ENCODE results near the gene KCNMB2.

GRCh38 chr3:178672275-178672674, 136.0 kb downstream of the KCNMB2 start:
- TF ChIP-seq CTCF (conservative IDR thresholded peaks at IDR 0.05; ENCODE audit: low read depth, low read length) (no peak), EZH2 (IDR thresholded peaks at IDR 0.05; ENCODE audit: low read length, unreplicated experiment) (no peak)
